NCI-H1417 (cell line): ENCODE measurements around the gene C16orf87.

Experiments used
- DNase-seq, 3 experiments: peaks; one replicate each; lab custom pipeline; 2025; lab: John Stamatoyannopoulos, UW

The C16orf87 gene

DNA sequence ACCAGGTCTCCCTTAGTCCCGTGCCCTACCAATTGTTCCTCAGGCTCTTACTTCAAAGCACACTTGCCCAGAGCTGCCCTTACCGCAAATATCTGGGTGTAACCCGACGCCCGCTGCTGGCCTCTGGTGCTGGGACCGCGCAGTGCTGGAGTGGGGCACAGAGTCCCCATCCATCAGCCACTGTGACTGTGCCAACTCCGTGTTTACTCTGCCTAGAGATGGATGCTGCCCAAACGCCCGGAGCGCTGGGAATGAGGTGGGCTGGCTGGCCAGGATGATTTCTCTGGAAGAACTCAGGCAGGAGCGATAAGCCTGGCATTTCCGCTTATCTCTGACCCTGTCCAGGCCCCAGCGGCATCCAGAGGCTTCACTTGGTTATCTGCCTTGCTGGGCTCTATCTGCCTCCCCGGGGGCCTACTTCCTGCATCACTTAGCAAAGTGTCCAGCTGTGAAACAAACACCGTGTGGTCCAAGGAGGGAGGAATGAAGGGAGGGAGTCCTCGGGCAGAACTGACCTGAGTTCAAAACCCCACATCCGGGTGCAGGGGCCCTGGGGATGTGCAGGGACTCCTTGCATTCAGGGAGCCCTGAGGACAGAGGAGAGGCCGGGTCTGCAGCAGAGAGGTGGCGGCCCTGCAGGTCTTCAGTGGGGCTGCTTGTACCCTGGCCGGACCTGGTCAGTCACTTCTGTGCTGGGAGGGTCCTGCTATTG is 73.5 kb downstream of the C16orf87 start:
- DNase-seq: peak; percentile 12 to 72 (median 44)

DNA sequence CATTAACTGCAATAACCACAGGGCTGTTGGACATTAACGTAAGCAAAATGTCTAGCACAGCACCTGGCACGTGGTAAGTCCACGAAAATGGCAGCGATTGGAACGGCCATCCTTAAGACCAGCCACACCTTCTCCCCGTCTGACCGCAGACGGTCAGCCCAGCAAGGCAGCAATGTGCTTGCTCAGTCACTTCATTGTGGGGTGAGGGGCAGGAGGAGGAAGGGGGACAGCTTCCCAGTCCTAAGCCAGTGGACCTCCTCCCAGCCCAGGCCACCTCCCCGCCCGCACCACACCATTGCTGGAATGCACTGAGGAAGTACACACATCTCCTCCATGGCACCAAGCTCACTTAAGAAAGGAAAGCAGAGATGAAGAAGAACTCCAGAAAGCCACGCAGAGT is 74.2 kb downstream of the C16orf87 start:
- DNase-seq: peak in 1 of 3 experiments; percentile 26

DNA sequence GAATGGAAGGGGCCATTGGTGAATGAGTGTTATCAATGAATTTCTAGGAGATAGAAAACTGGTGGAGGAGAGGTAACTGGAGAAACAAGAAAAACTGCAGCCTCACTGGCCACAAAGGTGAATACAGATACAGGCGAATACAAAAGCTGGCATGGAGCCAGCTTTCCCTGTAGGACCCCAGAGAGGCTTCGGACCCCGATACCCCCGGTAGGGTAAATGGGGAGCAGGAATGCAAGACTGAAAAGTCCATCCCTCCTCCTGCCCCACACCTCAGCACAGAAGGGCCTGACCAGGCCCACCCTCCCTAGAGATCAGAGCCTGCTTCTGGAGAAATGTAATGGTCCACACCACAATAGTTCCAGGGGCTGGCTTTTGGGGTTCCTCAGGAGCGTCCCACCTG is 78.0 kb downstream of the C16orf87 start:
- DNase-seq: no peak

DNA sequence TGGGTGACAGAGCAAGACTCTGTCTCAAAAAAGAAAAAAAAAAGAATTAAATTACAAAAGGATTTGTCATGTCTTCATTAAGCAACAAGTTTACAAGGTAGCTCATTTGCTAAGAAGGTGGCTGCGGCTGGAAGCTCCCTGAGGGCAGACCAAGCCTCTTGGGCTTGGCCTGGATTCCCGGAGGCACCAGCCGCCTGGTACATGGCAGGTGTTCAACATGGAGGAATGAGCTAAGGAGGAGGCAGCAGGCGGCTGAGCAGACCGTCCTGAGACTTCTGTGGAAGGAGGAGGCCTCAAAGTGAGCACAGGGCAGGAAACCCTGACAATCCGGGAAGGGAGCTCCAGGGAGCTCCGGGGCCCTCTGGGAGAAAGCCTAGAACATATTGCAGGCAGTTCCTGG is 79.6 kb downstream of the C16orf87 start:
- no peak for DNase-seq

DNA sequence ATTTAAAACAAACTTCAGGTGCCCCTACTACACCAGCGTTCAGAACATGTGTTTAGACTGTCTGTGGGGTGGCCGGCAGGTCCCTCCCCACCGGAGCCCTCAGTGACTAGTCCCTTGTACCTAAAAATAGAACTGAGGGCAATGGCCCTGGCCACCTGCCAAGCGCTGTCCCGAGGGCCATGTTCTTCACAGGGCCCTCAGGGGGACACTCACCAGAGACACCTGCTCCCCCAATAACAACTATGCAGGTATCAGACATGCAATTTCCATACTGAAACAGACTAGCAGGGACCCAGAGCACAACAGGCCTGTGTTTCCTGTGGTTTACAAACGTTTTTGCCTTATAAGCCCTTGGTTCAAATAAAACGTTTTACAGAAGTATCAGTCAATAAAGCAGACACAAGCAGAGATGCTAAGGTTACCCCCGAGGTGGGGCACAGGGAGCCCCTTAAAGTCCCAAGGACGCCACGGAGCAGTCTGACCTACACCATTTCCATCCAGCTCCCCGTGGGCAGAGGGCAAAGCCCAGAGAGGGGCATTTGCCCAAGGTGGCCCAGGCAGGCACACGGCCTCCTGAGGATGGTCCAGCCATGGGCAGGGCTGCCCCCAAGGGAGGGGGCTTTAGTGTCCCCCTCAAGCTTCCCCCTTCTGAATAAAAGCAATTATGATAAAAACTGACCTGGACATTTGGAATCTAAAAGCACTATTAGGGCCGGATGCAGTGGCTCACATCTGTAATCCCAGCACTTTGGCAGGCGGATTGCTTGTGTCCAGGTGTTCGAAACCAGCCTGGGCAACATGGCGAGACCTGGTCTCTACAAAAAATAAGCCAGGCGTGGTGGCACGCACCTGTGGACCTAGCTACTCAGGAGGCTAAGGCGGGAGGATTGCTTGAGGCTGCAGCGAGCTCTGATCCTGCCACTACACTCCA is 81.9 kb downstream of the C16orf87 start:
- peak; percentile 48 to 82 (median 49) for DNase-seq

DNA sequence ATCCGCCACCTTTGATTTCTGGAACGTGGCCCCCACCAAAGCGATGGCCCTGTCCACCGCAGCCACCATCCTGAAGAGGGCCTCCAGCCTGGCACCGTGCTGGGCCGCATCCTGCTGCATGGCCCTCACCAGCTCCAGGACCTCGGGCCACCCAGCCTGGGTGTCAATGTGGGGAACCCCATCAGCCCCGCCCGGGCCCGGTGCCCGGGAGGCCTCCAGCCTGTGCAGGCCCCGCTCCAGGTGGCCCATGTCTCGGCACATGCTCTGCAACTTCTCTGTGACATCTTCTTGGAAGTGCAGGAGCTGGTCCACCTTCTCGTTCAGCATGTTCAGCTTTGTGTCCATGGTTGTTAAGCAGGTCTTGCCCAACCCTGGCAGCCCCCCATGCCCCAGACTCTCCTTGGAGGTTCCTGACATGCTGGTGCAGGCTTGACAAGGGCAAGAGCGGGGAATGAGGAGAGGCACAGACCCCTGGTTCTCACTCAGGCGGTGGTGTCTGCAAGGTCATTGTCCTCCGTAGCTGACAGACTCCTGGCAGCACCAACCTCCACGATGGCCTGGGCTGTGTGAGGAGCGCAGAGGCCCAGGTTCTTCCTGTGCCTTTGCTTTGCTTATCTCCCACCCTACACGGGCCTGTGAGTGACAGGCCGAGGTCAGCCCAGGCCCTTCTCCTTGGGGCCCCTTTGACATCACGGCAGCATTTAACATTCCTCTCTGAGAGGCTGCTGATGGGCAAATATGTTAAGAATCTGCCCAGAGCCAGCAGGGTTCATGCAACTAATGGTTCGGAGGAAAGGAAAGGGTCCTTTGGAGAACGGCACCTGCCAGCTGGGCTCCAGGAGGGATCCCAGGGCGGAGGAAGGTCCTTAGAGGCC is 83.0 kb downstream of the C16orf87 start, which contains the start of gene MYLK3:
TSS of gene MYLK3 (minus strand) at position 568 of the 875 bp plus-strand sequence. CDS start at position 417, 151 bp downstream.
- DNase-seq: peak in 2 of 3 experiments; percentile 32 to 70

DNA sequence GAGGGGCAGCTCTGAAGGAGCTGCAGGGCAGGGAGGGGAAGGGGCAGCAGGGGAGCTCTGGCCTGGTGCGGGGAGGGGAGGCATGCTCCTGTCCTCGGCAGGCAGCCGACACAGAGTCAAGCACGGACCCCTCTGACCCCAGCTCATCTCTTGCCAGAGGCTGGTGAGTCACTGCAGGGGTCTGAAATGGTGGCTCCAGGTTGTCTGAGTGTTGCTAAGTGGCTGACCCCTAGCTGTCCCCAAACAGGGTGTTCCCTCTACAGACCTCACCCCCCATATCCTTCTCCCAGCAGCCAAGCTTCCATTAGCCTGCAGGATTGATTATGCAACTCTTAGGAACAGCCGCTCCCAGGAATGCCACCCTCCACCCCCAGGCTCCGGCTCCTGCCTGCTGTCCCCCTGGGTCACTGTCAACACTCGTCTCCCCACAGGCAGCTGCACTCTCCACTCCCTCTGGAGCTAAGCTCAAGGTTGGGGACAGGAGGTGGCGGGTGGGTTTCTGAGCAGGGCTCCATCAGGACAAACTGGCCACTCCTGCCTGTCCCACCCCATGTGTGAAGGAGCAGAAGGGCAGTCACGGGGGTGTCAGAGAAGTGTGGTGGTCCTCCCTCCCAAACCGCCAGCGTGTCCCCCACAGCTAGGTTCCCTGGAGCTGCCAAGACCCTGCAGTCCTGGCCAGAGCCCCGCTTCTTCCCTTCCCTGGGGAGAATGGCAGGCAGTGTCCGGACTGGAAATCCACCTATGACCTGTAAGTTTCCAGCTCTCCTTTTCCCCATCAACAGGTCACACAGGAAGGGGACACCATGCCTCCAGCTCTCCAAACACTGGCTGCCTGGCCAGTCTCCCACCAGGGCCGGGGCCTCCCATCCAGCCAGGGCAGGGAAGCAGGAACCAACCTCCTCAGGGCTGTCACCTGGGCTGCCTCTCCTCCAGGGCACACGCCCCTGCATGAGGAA is 83.9 kb downstream of the C16orf87 start:
- peak in 1 of 3 experiments; percentile 10 for DNase-seq
